ENCODE data around the gene NEK10. TPM values are rescaled to one million over a fixed set of nuclear protein-coding genes. Genes with fewer than 3 reads are reported as not detected.
A peak's percentile ranks its signal among the peaks of the same experiment; 100 is the strongest.
"Not testable (repeated sequence)": the region's sequence is repeated elsewhere in the genome, so short reads cannot be mapped to it uniquely, and the experiment has no call there.

NEK10 gene, protein sequence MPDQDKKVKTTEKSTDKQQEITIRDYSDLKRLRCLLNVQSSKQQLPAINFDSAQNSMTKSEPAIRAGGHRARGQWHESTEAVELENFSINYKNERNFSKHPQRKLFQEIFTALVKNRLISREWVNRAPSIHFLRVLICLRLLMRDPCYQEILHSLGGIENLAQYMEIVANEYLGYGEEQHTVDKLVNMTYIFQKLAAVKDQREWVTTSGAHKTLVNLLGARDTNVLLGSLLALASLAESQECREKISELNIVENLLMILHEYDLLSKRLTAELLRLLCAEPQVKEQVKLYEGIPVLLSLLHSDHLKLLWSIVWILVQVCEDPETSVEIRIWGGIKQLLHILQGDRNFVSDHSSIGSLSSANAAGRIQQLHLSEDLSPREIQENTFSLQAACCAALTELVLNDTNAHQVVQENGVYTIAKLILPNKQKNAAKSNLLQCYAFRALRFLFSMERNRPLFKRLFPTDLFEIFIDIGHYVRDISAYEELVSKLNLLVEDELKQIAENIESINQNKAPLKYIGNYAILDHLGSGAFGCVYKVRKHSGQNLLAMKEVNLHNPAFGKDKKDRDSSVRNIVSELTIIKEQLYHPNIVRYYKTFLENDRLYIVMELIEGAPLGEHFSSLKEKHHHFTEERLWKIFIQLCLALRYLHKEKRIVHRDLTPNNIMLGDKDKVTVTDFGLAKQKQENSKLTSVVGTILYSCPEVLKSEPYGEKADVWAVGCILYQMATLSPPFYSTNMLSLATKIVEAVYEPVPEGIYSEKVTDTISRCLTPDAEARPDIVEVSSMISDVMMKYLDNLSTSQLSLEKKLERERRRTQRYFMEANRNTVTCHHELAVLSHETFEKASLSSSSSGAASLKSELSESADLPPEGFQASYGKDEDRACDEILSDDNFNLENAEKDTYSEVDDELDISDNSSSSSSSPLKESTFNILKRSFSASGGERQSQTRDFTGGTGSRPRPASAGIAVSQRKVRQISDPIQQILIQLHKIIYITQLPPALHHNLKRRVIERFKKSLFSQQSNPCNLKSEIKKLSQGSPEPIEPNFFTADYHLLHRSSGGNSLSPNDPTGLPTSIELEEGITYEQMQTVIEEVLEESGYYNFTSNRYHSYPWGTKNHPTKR
- total RNA-seq = under 1 TPM; 0.36 to 0.48 TPM

DNA sequence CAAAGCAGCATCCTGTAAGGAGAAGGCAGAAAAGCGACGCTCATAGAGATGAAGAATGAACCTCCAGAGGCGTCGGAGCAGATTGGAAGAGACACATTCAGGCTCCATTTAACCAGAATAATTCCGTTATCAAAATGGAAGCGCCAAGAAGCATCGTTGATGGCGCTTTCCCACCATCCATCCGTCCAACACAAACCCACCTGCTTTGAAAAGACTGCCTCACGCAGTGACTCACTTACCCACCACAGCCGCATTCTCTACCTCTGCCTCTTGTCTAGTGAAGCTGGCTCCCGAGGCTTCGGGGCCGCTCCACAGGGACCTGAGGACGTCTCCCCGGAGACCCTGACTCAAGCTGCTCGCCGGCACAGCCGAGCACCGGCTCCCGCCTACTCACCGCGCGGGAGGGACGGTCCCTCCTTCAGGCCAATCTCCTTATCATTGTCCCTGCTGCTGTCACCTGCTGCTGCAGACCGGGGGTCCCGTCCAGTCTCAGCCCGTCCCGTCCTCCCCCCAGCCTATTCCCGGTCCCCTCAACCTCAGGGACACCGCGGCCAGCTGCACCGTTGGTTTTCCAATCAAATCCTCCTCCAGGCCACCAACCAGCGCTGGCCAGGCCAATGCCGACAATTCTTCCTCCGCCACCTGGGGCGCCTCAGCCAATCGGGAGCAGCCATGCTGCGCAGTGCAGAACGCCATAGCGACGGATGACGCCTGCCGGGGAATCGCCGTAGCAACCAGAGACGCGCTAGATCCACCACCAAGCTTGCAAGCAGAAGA, at the start of gene NEK10:
Gene NEK10 (minus strand): TSS at position 553 of the 777 bp plus-strand sequence. CDS start 16,501 bp downstream, outside the sequence.
- H3K27me3 Mint-ChIP-seq = no peaks in the 10 kb centered on the region
- H3K9me3 Mint-ChIP-seq = no peaks in the 10 kb centered on the region
- DNase-seq = peak; percentile 94
- no peaks in the 10 kb centered on the region for H3K36me3 Mint-ChIP-seq
- ChIA-PET CTCF (interaction anchor here (0.9 to 2.3 kb wide), 2 partner anchors 11 to 311 kb away, joined by 3 to 10 read pairs; no protein-coding TSS in a partner anchor), POLR2A (no interaction called here)
- peaks cover 9% of the 10 kb centered on the region for H3K4me1 Mint-ChIP-seq (ENCODE audit: low read depth)
- H3K4me3 Mint-ChIP-seq = peak within 1 kb of the TSS; percentile 88
- intact Hi-C loops (cut with micrococcal nuclease) = loop anchor here (1.0 kb wide), 2 partner anchors 10 to 115 kb away; partner anchors contain the start of gene SLC4A7
- peak within 1 kb of the TSS; percentile 66 for H3K27ac Mint-ChIP-seq

DNA sequence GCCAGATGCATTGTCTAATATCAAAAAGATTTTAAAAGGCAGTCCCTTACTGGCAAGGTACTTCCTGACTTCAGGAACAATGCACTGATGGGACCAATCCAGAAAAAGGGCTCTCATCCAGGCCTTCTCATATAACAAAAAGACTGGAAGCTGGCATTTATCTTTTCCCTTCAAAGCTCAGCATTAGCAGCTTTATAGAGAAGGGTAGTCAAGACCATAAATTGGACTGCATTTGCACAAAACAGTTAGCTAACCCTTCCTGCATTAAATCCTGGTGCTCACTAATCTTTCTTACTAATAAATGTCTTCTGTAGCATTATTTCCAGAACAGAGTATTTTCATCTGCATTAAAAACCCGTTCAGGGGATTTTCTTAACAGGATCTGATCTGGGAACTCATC, 46.0 kb upstream of the NEK10 start:
- DNase-seq = no peak
- Mint-ChIP-seq H3K4me1 (ENCODE audit: low read depth) (peaks cover 8% of the 10 kb centered on the region), H3K9me3 (no peaks in the 10 kb centered on the region), H3K27me3 (no peaks in the 10 kb centered on the region), H3K36me3 (peaks cover 33% of the 10 kb centered on the region), H3K27ac (no peak overlapping the region), H3K4me3 (no peak overlapping the region)
- CTCF ChIA-PET = no interaction called here
- POLR2A ChIA-PET = no interaction called here
- intact Hi-C loops (cut with micrococcal nuclease) = no loop called here

DNA sequence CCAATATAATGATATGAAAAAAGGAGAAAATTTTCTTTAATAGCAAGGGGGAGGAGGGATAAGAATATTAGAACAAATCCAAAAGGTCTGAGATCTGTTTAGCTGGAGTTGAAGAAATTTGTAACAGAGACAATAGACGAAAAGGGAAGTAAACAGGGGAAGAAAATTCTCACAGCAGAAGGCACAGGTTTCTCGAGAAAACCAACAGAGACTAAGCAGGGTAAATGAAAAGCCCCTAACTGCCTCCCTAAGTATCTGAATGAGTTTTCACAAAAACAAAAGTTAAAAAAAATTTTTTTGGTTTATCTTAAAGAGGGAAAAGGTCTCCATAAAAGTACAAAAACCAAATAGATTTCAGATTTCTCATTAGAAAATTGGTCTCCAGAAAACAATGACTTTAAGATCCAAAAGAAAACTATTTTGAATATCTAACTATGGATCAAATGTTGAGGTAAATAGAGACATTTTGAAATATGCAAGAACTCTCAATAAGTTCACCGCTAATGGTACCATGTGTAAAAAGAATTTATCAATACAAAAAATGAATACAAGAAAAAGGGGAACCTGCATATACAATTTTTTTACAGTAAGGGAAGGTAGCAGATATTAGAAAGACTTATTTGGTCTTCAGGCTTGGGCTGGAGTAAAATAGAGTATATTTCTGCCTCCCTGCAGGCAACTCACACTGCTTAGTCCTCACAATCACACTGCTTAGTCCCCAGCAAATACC, 23.9 kb upstream of the NEK10 start:
- no peaks in the 10 kb centered on the region for H3K27me3 Mint-ChIP-seq
- CTCF ChIA-PET = no interaction called here
- no peak overlapping the region for H3K4me3 Mint-ChIP-seq
- POLR2A ChIA-PET = no interaction called here
- peaks cover 31% of the 10 kb centered on the region for H3K36me3 Mint-ChIP-seq
- peaks cover 16% of the 10 kb centered on the region for H3K4me1 Mint-ChIP-seq (ENCODE audit: low read depth)
- intact Hi-C loops (cut with micrococcal nuclease) = no loop called here
- H3K27ac Mint-ChIP-seq = peak overlapping the region; percentile 42
- H3K9me3 Mint-ChIP-seq = no peaks in the 10 kb centered on the region
- DNase-seq = no peak

DNA sequence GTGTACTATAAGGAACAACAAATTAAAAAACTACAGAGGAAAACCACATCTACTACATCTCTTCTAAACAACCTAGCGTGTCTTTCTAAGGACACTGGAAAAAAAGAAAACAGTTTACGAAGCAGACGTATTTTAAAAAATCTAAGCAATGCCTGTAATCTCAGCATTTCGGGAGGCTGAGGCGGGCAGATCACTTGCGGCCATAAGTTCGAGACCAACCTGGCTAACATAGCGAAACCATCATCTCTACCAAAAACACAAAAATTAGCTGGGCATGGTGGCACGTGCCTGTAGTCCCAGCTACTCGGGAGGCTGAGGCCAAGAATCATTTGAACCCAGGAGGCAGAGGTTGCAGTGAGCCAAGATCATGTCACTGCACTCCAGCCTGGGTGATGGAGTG, 23.2 kb upstream of the NEK10 start:
- peaks cover 33% of the 10 kb centered on the region for H3K36me3 Mint-ChIP-seq
- H3K27ac Mint-ChIP-seq = peak overlapping the region; percentile 34
- intact Hi-C loops (cut with micrococcal nuclease); DNase-seq; H3K4me3 Mint-ChIP-seq; H3K9me3 Mint-ChIP-seq; CTCF ChIA-PET; POLR2A ChIA-PET; H3K27me3 Mint-ChIP-seq: not testable (repeated sequence)
- H3K4me1 Mint-ChIP-seq (ENCODE audit: low read depth) = peaks cover 16% of the 10 kb centered on the region

DNA sequence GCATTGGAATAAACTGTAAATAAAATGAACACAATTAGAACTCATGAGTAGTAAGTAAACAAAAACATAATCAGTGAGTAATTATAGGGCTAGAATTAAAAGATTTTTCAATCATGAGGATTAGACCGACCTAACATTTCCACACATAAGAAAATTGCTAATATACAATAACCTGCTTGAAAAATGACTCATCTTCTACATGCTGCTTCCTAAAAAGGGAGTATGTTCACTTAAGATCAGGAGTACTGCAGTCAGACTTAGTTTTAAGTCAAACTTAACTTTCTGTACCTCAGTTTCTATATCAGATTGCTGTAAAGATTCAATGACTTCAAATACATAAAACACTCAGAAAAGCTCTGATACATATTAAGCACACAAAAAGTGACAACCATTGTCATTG, 22.6 kb upstream of the NEK10 start:
- Mint-ChIP-seq H3K27ac (peak overlapping the region; percentile 34), H3K27me3 (no peaks in the 10 kb centered on the region), H3K4me3 (no peak overlapping the region), H3K4me1 (ENCODE audit: low read depth) (peaks cover 16% of the 10 kb centered on the region), H3K36me3 (peaks cover 30% of the 10 kb centered on the region), H3K9me3 (no peaks in the 10 kb centered on the region)
- intact Hi-C loops (cut with micrococcal nuclease) = no loop called here
- ChIA-PET POLR2A (no interaction called here), CTCF (no interaction called here)
- DNase-seq = no peak

DNA sequence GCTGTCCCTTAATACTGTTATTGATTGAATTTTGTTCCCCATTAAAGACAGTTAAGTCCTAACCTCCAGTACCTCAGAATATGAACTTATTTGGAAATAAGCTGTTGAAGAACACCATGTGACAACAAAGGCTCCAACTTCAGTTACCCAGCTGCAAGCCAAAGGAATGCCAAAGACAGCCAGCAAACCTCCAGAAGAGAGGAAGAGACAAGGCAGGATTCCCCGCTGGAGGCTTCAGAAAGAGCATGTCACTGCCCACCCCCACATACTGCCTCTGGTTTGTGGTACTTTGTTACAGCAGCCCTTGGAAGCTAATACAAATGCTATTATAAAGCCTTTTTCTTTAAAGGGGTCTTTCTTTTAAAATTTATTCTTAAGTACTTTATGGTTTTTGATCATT, 18.4 kb upstream of the NEK10 start:
- intact Hi-C loops (cut with micrococcal nuclease) = no loop called here
- Mint-ChIP-seq H3K27me3 (no peaks in the 10 kb centered on the region), H3K9me3 (no peaks in the 10 kb centered on the region), H3K27ac (no peak overlapping the region), H3K4me3 (no peak overlapping the region), H3K4me1 (ENCODE audit: low read depth) (peaks cover 8% of the 10 kb centered on the region), H3K36me3 (peaks cover 32% of the 10 kb centered on the region)
- ChIA-PET POLR2A (no interaction called here), CTCF (no interaction called here)
- DNase-seq = no peak

DNA sequence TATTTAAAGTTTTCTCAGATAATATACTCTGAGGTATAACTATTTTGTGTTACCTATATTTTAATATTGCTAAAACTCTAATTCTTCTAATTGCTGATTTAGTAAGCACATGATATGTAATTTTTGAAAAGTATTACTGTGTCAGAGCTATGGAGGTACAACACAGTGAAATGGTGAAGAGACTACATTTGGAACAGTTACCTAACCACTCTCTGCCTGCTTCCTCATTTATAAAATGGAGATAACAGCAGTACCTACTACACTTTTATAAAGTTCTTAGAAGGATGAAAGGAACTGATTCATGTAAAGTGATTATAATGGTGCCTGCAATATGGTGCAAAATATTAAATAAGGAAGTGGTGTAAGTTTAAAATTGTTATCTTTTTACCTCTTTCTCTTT, 16.3 kb upstream of the NEK10 start:
- CTCF ChIA-PET = no interaction called here
- Mint-ChIP-seq H3K36me3 (peaks cover 21% of the 10 kb centered on the region), H3K9me3 (no peaks in the 10 kb centered on the region), H3K4me3 (no peak overlapping the region), H3K27ac (no peak overlapping the region), H3K27me3 (no peaks in the 10 kb centered on the region), H3K4me1 (ENCODE audit: low read depth) (peaks cover 5% of the 10 kb centered on the region)
- POLR2A ChIA-PET = no interaction called here
- intact Hi-C loops (cut with micrococcal nuclease) = no loop called here
- DNase-seq = no peak

DNA sequence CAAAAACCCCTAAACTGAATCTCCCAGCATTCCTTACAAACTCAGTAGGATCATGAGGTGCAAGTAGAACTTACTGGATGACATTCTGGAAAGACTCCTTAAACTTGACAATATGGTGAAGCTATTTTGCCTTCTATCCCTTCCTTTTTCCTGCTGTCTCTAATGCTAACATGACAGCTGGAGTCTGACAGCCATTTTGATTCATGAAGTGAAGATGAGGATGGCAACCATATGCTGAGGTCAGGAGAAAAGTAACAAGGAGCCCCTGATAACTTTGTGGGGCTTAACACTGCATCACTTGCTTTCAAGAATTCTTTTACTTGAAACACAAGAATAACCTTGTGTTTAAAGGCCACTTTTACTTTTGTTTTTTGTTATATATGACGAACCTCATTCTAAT, 15.0 kb upstream of the NEK10 start:
- ChIA-PET POLR2A (no interaction called here), CTCF (no interaction called here)
- Mint-ChIP-seq H3K4me1 (ENCODE audit: low read depth) (peaks cover 8% of the 10 kb centered on the region), H3K4me3 (no peak overlapping the region), H3K27me3 (no peaks in the 10 kb centered on the region), H3K36me3 (peaks cover 19% of the 10 kb centered on the region), H3K9me3 (no peaks in the 10 kb centered on the region), H3K27ac (no peak overlapping the region)
- intact Hi-C loops (cut with micrococcal nuclease) = no loop called here
- DNase-seq = no peak

DNA sequence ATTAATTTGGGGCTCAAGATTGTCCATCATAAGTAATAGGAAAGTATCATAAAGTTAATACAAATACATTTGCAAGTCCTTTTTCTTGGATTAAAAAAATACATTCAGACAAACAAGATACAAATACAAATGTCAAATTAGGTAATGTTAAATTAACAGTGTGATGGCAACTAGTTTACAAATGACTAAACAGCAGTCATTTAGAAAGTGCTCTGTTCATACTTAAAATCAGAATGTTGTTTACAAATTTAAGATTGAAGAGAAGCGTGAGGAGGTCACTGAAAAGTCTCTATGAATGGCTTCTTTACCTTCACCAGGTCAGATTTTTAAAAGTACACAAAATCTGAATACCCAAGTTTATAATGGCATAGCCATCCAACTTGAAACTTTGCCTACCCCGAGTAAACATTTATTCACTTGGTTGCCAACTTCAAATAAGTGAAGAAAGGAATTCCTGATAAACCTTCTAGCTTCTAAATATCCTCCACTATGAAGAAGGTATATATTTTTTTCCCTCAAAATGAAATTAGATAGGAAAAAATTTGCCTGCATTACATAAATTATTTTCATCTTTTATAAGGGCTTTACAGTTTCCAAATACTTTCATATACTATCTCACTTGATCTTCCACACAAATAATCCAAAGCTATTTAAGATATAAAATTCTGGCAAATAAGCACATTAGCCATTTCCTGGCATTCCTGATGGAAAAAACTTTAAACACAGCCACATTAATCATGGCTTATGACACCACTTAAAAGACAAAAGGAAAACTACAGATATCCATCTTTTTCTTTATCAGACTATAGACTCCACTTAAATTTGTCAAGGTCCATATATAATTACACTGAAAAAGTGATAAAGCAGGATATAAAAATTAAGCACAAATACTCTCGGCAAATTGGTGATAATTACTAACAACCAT, 11.5 kb upstream of the NEK10 start:
- Mint-ChIP-seq H3K36me3 (peaks cover 18% of the 10 kb centered on the region), H3K9me3 (no peaks in the 10 kb centered on the region), H3K27ac (no peak overlapping the region), H3K4me3 (no peak overlapping the region), H3K27me3 (no peaks in the 10 kb centered on the region), H3K4me1 (ENCODE audit: low read depth) (peaks cover 8% of the 10 kb centered on the region)
- POLR2A ChIA-PET = no interaction called here
- no peak for DNase-seq
- CTCF ChIA-PET = interaction anchor here (0.7 to 1.2 kb wide), 2 partner anchors 87 to 300 kb away, joined by 4 read pairs; no protein-coding TSS in a partner anchor
- intact Hi-C loops (cut with micrococcal nuclease) = no loop called here

DNA sequence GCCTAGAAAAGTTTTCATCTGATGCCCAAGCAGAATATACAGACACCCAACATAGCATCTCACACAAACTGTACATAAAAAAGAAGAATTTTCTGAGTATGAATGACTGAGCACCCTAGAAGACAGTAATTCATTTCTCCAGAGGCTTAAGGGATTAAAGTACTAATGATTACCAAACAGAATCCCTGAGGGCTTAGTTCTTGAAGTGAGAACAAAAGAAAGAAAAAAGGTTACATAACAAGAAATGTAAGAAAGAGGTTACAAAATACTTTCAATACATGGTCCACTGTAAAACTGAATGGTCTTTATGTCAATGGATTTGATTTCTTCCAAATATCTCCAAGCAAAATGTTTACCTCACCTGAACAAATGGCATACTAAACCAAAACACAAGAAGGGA, 9.1 kb upstream of the NEK10 start:
- Mint-ChIP-seq H3K27ac (peak overlapping the region; percentile 36), H3K27me3 (no peaks in the 10 kb centered on the region), H3K36me3 (peaks cover 9% of the 10 kb centered on the region), H3K9me3 (no peaks in the 10 kb centered on the region), H3K4me1 (ENCODE audit: low read depth) (peaks cover 8% of the 10 kb centered on the region), H3K4me3 (no peak overlapping the region)
- intact Hi-C loops (cut with micrococcal nuclease) = no loop called here
- DNase-seq = no peak
- ChIA-PET POLR2A (no interaction called here), CTCF (no interaction called here)

Measured in activated CD4-positive, alpha-beta memory T cell treated with anti-CD3 and anti-CD28 coated beads for 36 hours (primary cell).